Hypothalamus (tissue), 51 donors: Measurements from ENCODE around the gene SLC37A1.
"Not testable (repeated sequence)": the region's sequence is repeated elsewhere in the genome, so short reads cannot be mapped to it uniquely, and the experiment has no call there.

Experiments
- DNase-seq, 51 donors: peaks; one replicate each; lab custom pipeline; 2025; lab: John Stamatoyannopoulos, UW

Gene SLC37A1

DNA sequence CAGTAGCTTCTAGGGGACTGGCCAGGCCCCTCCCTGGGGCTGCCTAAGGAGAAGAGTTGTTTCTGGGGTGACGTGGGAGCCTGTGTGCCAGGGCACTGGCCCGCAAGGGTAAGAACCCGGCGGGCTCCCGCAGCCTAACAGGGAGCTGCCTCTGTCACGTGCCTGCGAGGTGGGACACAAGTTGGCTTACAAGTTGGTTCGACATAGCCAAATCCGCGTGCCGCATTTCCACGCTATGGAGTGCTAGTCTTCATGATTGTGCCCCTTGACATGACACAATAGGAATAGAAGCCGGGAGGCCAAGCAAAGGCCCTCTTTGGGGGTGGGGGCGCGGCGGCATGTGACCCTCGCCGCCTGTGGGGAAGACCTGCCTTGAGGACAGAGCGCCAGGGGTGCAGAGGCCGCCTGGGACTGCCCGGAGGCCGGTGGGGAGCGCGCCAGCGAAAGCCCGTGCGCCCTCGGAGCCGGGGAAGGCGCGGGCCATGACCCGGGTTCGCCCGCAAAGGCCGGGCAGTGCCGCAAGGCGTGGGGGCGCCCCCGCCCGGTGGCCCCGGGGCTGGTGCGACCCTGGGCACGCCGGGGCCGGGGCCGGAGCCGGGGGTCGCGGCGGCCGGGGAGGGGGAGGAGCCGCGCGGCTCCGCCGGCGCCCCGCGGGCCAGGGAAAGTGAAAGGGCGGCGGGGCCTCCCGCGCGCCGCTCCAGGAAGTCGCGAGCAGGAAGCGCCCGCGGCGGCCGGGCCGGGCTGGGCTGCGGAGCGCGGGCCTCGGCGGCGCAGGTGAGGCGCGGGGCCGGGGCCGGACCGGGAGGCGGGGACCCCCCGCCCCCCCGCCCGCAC is at the start of gene SLC37A1:
Gene SLC37A1, plus strand, starts transcription at position 702 of the 834 bp plus-strand sequence. CDS start 4,603 bp downstream, outside the sequence.
- peak in 5 of 51 donors; percentile 17 to 41 (median 37) for DNase-seq

GRCh38 chr21:42463861-42464515 is 49.7 kb upstream of the SLC37A1 start:
- peak in 9 of 51 donors; percentile 10 to 42 (median 24) for DNase-seq

- no peak for DNase-seq
Observed at GRCh38 chr21:42465008-42465802, 48.4 kb upstream of the SLC37A1 start.

DNA sequence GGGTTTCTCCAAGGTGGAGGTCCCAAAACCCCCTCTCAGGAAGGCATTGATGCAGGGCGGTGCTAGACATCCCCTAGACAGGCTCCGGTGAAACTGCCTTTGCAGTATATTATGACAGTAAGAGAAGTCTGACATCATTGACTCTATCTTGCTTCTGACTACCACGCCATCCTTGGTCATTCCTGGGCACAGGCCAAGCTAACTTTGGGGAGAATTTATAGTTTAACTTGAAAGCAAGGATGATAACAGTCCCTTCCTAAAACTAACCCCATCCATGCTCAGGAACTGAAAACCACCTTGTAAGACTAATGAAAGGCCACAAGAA is 47.9 kb upstream of the SLC37A1 start:
- DNase-seq, result no peak

DNA sequence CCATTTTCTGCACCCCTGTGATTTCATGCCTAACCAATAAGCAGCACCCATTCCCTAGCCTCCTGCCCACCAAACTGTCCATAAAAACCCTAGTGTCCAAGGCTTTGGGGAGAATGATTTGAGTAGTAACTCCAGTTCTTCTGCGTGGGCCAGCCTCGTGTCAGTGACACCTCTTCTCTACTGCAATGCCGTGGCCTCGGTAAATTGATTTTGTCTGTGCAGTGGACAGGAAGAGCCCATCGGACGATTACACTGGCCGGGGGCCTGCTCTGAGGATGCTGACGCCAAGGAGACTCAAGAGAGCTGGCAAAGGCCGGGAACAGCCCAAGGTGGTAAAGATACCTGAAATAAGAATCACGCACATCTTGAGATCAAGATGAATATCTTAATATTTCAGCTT is 47.0 kb upstream of the SLC37A1 start:
- no peak for DNase-seq

DNA sequence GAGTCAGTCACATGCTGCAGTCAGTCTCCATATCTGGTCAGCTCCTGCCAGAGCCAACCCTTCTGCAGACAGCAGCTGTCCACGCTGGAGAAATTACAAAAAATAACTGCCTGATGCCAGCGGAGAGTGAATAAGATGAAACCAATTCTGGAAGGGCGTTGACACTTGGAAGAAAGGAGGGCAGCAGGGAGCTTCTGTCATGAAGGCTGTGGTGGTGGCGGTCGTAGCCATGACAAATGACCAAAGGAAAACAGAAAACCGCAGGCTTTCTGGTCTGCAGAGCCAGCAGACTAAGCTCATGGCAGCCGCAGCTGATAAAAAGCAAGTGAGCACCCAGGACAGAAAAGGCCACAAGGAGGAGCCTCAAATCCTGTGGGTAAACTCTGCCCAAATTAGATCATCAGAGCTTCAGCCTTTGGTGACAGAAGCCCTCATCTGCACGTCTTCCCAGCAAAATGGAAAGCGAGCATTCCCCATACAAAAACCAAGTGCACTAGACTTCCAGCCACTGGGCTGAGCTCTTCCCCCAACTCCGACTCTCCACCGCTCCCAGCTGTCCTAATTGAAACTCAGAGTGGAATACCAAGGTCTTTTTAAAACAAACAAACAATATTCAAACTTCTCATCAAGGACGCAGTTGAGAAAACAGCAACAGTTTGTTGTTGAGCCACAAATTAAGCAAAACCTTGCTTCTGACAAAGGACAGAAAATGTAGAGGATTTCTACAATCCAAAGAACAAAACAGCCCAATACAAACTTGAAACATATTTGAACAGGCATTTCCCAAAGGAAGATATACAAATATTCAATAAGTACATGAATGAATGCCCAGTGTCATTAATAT is 46.3 kb upstream of the SLC37A1 start:
- peak in 1 of 51 donors; percentile 12 for DNase-seq

DNA sequence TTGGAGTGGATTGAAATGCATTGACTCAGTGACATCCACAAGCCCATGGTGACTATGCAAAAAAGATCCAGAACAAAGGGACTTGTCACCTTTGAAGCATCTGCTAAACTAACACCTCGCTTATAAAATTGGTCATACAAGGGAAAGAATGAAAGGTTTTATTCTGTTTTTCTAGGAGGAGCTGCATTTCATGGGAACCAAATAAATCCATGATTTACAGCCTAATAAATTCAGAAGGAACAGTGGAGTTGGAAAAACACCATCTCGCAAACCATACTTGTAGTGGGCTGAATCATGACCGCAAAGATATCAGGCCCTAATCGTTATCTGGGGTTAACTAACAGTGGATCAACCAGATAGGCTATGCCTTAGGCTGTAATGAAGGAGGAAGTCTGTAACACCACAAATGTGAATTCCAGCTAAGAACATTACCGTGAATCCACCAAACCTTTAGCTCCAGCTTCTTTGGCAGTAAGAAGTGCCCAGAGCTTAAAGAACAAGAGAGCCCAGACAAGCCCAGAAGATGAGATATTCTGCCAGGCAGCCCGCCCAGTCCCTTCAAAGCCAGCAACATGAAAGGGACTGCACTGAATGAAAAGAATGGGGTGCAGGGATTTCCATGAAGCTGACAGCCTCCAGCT is 45.0 kb upstream of the SLC37A1 start:
- DNase-seq, result peak in 2 of 51 donors; percentile 19 to 42

GRCh38 chr21:42469272-42469671 is 44.4 kb upstream of the SLC37A1 start:
- no peak for DNase-seq

DNA sequence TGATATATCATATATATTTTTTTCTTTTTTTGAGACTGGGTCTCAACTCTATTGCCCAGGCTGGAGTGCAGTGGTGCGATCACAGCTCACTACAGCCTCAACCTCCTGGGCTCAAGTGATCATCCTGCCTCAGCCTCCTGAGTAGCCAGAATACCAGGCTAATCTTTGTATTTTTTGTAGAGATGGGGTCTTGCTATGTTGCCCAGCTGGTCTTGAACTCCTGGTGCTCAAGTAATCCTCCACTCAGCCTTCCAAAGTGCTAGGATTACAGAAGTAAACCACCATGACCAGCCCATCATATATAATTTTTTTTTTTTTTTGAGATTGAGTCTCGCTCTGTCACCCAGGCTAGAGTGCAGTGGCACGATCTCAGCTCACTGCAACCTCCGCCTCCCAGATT is 43.9 kb upstream of the SLC37A1 start:
- DNase-seq, result not testable (repeated sequence)

DNA sequence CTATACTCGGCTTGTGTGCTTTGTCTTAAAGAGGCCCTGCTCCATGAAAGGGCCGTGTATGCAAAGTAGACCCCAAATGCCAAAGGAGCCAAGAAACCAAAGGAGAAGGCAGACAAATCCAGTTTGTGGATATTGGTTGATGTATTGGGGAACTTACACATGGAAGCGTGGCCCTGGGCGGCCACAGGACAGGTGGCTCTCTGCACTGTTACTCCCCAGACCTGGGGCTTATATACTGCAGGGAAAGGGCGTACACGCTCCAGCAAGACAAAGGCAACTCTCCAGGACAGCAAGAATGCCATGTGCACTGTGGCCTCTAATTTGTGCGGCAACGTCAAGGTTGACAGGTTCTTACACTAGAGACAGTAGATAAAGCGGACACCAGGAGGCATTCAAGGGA is 42.4 kb upstream of the SLC37A1 start:
- no peak for DNase-seq

DNA sequence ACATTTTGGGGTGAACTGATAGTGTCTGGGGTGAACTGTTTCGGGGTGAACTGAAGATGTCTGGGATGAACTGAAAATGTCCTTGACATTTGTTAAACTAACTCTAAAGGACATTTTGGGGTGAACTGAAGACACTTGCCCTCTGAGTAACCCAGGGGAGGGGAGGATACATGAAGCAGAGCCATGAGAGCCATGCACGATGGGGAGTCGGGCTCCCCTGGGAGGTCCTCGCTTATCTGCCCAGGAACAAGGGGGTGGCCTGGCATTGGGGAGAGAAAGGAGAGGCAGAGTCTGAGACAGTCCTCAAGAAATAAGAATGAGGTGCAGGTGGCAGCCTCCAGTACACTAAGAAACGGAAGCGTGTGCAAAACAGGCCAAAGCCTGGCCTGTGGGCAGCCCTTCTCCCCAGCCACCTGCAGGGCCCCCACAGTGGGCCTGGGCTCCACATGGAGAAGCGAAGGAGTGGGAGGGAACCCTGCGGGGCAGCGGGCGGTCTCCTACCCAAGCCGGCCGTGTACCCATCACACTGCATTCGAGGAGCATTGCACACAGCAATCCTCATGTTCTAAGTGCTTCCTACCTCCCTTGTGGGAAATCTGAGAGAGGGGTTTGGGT is 41.8 kb upstream of the SLC37A1 start:
- DNase-seq, result no peak

DNA sequence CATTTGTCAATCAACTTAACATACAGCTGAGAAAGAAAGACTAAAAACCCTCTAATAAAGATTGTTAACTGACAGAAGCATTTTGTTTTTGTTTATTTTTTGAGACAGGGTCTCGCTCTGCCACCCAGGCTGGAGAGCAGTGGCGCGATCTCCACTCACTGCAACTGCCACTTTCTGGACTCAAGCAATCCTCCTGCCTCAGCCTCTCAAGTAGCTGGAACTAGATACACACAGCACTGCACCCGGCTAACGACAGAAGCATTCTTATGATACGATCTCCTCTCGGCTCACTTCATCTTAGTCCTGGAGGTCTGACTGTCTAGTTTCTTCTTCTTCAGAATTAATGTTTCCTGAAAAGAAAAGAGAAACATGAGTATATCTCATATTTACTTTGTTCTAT is 41.1 kb upstream of the SLC37A1 start:
- DNase-seq, result no peak

DNA sequence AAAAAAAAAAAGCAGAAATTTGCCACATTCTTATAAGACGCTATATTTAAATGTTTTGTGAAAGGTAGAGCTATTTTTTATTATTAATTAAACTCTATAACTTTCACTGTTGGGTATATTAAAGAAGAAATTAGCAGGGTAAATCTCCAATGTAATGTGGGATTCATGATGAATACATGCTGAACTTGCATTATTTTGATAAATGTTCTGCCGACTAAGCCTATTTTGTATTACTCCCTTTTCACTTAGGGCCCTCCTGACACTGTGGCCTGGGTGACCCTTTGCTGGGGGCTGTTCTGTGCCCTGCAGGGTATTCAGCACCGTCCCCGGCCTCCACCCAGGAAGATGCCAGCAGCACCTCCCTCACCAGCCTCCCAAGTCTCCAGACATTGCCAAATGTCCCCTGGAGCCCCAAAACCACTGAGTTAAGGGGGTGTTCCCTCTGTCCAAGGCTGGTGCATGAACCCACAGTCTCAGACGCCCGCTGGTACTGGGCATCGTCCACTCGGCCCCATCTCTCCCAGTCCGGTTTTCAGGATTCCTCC is 40.1 kb upstream of the SLC37A1 start:
- DNase-seq, result no peak

GRCh38 chr21:42474043-42474831 is 39.4 kb upstream of the SLC37A1 start:
- peak in 1 of 51 donors; percentile 31 for DNase-seq

- DNase-seq, result no peak
Observed at GRCh38 chr21:42475036-42475435, 38.6 kb upstream of the SLC37A1 start.

GRCh38 chr21:42475526-42476387 is 37.9 kb upstream of the SLC37A1 start:
- no peak for DNase-seq
